Kidney (tissue), 14 donors: ENCODE data around the gene CUL4A. TPM values are rescaled to one million over a fixed set of nuclear protein-coding genes. Genes with fewer than 3 reads are reported as not detected.
A peak's percentile ranks its signal among the peaks of the same experiment; 100 is the strongest.

Experiments used
- DNase-seq, 5 donors: peaks; one replicate each; pipeline ENCODE4 v3.0.0-alpha.2; 2013 to 2020
- FAIRE-seq: peaks from 2 replicates; lab custom pipeline; 2012; peaks lifted over from hg19 to GRCh38; lab: Jason Lieb, UNC
- H3K27ac ChIP-seq, 2 donors: one replicate each; pipeline ENCODE4 v1.7.0; 2013; ENCODE audit warnings: low read depth in 2 of 2, low read length in 2 of 2, inconsistent platforms in 1 of 2
- H3K27me3 ChIP-seq: one replicate; pipeline ENCODE4 v1.7.1; 2013; ENCODE audit warnings: low read length, inconsistent platforms; ENCODE audit not compliant: control insufficient read depth, insufficient read depth
- H3K36me3 ChIP-seq, 3 donors: one replicate each; pipeline versions ENCODE4 v1.7.0 to v1.7.1; 2013; ENCODE audit warnings: low read length in 3 of 3, control low read depth in 1 of 3, inconsistent platforms in 1 of 3; ENCODE audit not compliant: insufficient read depth in 3 of 3, control insufficient read depth in 2 of 3
- H3K4me1 ChIP-seq, 3 donors: one replicate each; pipeline versions ENCODE4 v1.7.0 to v1.7.1; 2013; ENCODE audit warnings: low read length in 3 of 3, inconsistent platforms in 1 of 3, low read depth in 1 of 3; ENCODE audit not compliant: control insufficient read depth in 2 of 3, insufficient read depth in 2 of 3
- H3K4me3 ChIP-seq, 3 donors: one replicate each; pipeline versions ENCODE4 v1.7.0 to v1.8.1; 2013; ENCODE audit warnings: low read length in 3 of 3, control low read depth in 1 of 3, inconsistent platforms in 1 of 3
- H3K9ac ChIP-seq, 3 donors: one replicate each; pipeline versions ENCODE4 v1.7.0 to v1.7.1; 2013; ENCODE audit warnings: low read length in 3 of 3, control low read depth in 1 of 3, inconsistent platforms in 1 of 3
- H3K9me3 ChIP-seq, 3 donors: one replicate each; pipeline versions ENCODE4 v1.7.0 to v1.7.1; 2013; ENCODE audit warnings: low read length in 3 of 3, control low read depth in 1 of 3, inconsistent platforms in 1 of 3; ENCODE audit not compliant: control insufficient read depth in 2 of 3, insufficient read depth in 1 of 3
- CTCF ChIP-seq: IDR thresholded peaks from 3 replicates; pipeline ENCODE4 v1.5.1; 2012; ENCODE audit warnings: mild to moderate bottlenecking, moderate library complexity, borderline replicate concordance; ENCODE audit not compliant: insufficient read depth; ENCODE audit errors: extremely low read depth
- intact Hi-C: fragments of 100-400 bp; cut with DNase I; formaldehyde crosslinking; loops from one replicate; pipeline ENCODE4 v1.11.1; 2022
- polyA plus RNA-seq: library from polyadenylated mRNA; stranded (reverse); fragments of 350-450 nt; fragmentation: Illumina TruSeq; extraction: RNeasy Lipid Tissue Mini Kit (QIAGEN cat#74804); gene quantifications from one replicate; pipeline ENCODE4 v1.2.3, GENCODE V29; 2014; ENCODE audit warnings: low read depth, low replicate concordance; ENCODE audit not compliant: insufficient read depth
- total RNA-seq: library from RNA; stranded (reverse); fragmentation: NEBNext Ultra II Directional; extraction: Animal tissue kit (Norgen Biotek cat#: 25700); gene quantifications from one replicate; pipeline ENCODE4 v1.2.1, GENCODE V29; 2021
- donor health status: control.
- donor health status: control.
- donor health status: control.
- donor health status: control.
- donor health status: control.
- donor health status: DM: yes; HTN: yes; CAD: no.
- donor health status: Normal renal cell carcinoma (clear cell type).

CUL4A gene
- total and polyA plus RNA-seq, 2 donors from 2014 or later = 26.5 to 62.5 TPM

- no peaks in the 10 kb centered on the region for H3K36me3 ChIP-seq
- no peaks in the 10 kb centered on the region for H3K9me3 ChIP-seq
- DNase-seq = peak in 4 of 5 donors; percentile 68 to 81 (median 76)
- TF ChIP-seq CTCF = no peak
- H3K4me3 ChIP-seq = peak overlapping the region; percentile 7 to 43 (median 21)
- H3K4me1 ChIP-seq = no peaks in the 10 kb centered on the region
- FAIRE-seq = no peak
- intact Hi-C loops = no loop called here
- H3K9ac ChIP-seq = peak overlapping the region in 1 of 3 donors; percentile 67
- no peak overlapping the region for H3K27ac ChIP-seq
- H3K27me3 ChIP-seq = no peaks in the 10 kb centered on the region
These were observed 82.8 kb downstream of the CUL4A start for GRCh38 chr13:113292021-113292862.

GRCh38 chr13:113293686-113294085 lies 84.3 kb downstream of the CUL4A start:
- no peaks in the 10 kb centered on the region for H3K9me3 ChIP-seq
- no peak for DNase-seq
- no peak for FAIRE-seq
- H3K27me3 ChIP-seq = no peaks in the 10 kb centered on the region
- H3K27ac ChIP-seq = no peak overlapping the region
- no peak for TF ChIP-seq CTCF
- H3K36me3 ChIP-seq = no peaks in the 10 kb centered on the region
- intact Hi-C loops = no loop called here
- no peak overlapping the region for H3K9ac ChIP-seq
- no peak overlapping the region for H3K4me3 ChIP-seq
- peaks cover 0 to 5% (median 3%) of the 10 kb centered on the region in 3 donors for H3K4me1 ChIP-seq

GRCh38 chr13:113295776-113296175 lies 86.4 kb downstream of the CUL4A start:
- Histone ChIP-seq H3K4me3 (peak overlapping the region in 1 of 3 donors; percentile 81), H3K27me3 (no peaks in the 10 kb centered on the region), H3K36me3 (no peaks in the 10 kb centered on the region), H3K4me1 (peaks cover 0 to 11% (median 3%) of the 10 kb centered on the region in 3 donors), H3K9ac (no peak overlapping the region), H3K27ac (no peak overlapping the region), H3K9me3 (no peaks in the 10 kb centered on the region)
- intact Hi-C loops = no loop called here
- no peak for FAIRE-seq
- DNase-seq = no peak
- TF ChIP-seq CTCF = no peak
